AG04450 (cell line): ENCODE measurements around the gene DNM3. TPM values are rescaled to one million over a fixed set of nuclear protein-coding genes. Genes with fewer than 3 reads are reported as not detected.
A peak's percentile ranks its signal among the peaks of the same experiment; 100 is the strongest.

Source experiments
- CTCF ChIA-PET: fragments of 300-600, 350-600 bp; formaldehyde crosslinking; extraction: SDS; loops from one replicate; lab custom pipeline; 2022; ENCODE audit warnings: antibody characterized with exemption, inconsistent platforms; lab: Charles Lee
- POLR2A ChIA-PET: fragments of 350-600 bp; formaldehyde crosslinking; extraction: SDS; loops from one replicate; lab custom pipeline; 2021; ENCODE audit warnings: antibody characterized with exemption, inconsistent platforms; lab: Yijun Ruan, JAX
- DNase-seq: peaks from one replicate; pipeline ENCODE4 v3.0.0-alpha.2; 2011; ENCODE audit warnings: low read depth, low spot score
- H3K27ac ChIP-seq: one replicate; pipeline ENCODE4 v1.5.1; 2012; ENCODE audit warnings: low read depth, low read length, control low read depth
- H3K27me3 ChIP-seq: one replicate; pipeline ENCODE4 v1.6.0; 2012; ENCODE audit warnings: low read length; ENCODE audit not compliant: control insufficient read depth, insufficient read depth
- H3K4me3 ChIP-seq: 2 replicates; pipeline ENCODE4 v1.5.1; 2011; ENCODE audit warnings: mild to moderate bottlenecking, low read depth, low read length, control low read depth
- H3K9me3 ChIP-seq: 2 replicates; pipeline ENCODE4 v1.5.1; 2012; ENCODE audit warnings: low read length; ENCODE audit not compliant: control insufficient read depth, insufficient read depth
- polyA plus RNA-seq: library from polyadenylated mRNA; depleted of rRNA; stranded (reverse); fragments of >200 nt; gene quantifications from 2 replicates; pipeline ENCODE4 v1.2.3, GENCODE V29; 2011
- TF ChIP-seq, protein P1 (sequence below): IDR thresholded peaks from 2 replicates; pipeline ENCODE4 v1.5.1; 2011; ENCODE audit warnings: low read depth, low read length, control low read depth, inconsistent platforms

DNM3 gene
- polyA plus RNA-seq, 1 experiment, result 0.37 TPM

DNA sequence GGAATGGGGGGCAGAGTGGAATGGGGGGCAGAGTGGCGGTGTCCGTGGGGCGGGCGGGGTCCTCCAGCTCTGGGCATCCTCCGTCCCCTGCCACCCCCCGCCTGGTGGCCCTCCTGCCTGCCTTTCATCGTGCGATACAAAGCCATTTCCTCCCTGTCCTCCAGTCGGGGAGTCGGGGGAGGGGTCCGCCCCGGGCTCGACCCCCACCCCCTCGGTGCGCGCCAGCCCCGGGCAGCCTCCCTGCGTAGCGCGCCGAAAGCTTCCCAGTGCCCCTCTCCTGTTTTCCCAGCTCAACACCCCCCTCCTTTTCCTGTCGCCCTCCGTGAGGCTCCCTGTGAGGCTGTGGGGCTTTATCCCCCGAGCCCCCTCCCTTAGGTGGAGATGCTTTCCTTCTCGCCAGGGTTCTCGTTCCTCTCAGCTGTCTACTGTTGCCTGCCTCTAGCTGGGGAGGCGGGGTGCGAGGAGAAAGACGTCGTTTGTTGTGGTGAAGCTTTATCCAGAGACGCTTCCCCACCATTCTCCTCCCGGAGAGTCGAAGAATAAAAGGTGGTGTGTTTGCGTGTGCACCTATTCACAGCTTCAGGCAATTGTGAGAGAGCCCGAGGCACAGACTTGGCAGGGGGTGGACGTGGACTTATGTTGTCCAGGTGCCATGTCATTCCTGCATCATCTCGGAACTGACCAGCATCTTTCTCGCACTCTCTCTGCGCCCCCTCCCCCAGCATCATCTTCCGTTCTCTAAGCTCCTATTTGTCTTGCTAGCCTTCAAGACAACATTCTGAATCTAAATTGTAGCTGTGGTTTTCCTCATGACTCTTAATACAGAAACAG, 848 bp downstream of the DNM3 start:
- H3K9me3 ChIP-seq, result no peaks in the 10 kb centered on the region; the same call in none of the 2 replicates
- peaks cover 9% of the 10 kb centered on the region for H3K27me3 ChIP-seq
- POLR2A ChIA-PET, result interaction anchor here (0.8 kb wide), 1 partner anchor 24 kb away, joined by 6 read pairs; no protein-coding TSS in a partner anchor
- CTCF ChIA-PET, result interaction anchor here (1.0 to 2.2 kb wide), 6 partner anchors 38 to 198 kb away, joined by 3 to 13 read pairs (median 6); no protein-coding TSS in a partner anchor
- TF ChIP-seq, protein P1, sequence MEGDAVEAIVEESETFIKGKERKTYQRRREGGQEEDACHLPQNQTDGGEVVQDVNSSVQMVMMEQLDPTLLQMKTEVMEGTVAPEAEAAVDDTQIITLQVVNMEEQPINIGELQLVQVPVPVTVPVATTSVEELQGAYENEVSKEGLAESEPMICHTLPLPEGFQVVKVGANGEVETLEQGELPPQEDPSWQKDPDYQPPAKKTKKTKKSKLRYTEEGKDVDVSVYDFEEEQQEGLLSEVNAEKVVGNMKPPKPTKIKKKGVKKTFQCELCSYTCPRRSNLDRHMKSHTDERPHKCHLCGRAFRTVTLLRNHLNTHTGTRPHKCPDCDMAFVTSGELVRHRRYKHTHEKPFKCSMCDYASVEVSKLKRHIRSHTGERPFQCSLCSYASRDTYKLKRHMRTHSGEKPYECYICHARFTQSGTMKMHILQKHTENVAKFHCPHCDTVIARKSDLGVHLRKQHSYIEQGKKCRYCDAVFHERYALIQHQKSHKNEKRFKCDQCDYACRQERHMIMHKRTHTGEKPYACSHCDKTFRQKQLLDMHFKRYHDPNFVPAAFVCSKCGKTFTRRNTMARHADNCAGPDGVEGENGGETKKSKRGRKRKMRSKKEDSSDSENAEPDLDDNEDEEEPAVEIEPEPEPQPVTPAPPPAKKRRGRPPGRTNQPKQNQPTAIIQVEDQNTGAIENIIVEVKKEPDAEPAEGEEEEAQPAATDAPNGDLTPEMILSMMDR, result no peak
- no peak overlapping the region for H3K27ac ChIP-seq
- no peak for DNase-seq
- peak overlapping the region; percentile 67 for H3K4me3 ChIP-seq

DNA sequence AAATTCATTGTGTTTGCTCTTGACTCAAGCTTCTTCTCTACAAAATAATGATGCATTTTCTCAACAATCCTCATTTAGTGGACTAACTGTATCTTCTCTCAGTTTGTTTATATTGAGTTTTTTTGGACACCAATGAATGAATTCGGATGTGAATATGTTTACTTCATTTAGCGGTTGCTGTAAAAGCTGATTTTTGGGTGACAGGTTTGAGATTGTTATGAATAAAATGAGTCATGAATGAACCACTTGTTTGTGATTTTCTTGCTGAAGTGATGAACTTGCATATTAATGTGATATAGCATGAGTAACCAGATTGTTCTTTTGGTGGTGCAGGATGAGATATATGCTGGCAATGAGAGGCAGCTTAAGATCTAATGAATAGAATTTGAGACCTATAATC, 3.1 kb downstream of the DNM3 start:
- ChIA-PET CTCF (no interaction called here), POLR2A (no interaction called here)
- Histone ChIP-seq H3K4me3 (no peak overlapping the region), H3K9me3 (no peaks in the 10 kb centered on the region; the same call in none of the 2 replicates), H3K27ac (no peak overlapping the region), H3K27me3 (peaks cover 7% of the 10 kb centered on the region)
- DNase-seq, result no peak
- TF ChIP-seq, protein P1, result no peak

DNA sequence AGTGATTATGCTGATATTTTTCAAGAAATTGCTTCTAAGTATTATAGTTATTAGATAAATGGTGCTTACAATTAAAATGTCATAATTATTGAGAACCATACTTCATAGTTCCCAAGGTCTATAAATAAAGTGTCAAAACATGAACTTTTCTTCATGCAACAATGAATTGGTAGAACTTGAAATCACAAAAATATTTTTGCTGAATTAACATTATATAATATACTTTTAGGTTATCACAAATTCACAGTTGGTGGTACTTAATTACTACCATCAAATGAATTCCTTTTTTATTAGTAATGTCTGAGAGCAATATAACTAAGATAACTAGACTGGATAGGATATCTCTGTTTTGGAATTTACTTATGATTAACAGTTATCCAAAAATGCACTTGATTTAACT, 4.7 kb downstream of the DNM3 start:
- TF ChIP-seq, protein P1, result no peak
- Histone ChIP-seq H3K9me3 (no peaks in the 10 kb centered on the region; the same call in 1 of the 2 replicates), H3K4me3 (no peak overlapping the region), H3K27me3 (peaks cover 7% of the 10 kb centered on the region), H3K27ac (no peak overlapping the region)
- DNase-seq, result no peak
- ChIA-PET CTCF (interaction anchor here (1.0 kb wide), 1 partner anchor 138 kb away, joined by 4 read pairs; no protein-coding TSS in a partner anchor), POLR2A (no interaction called here)

DNA sequence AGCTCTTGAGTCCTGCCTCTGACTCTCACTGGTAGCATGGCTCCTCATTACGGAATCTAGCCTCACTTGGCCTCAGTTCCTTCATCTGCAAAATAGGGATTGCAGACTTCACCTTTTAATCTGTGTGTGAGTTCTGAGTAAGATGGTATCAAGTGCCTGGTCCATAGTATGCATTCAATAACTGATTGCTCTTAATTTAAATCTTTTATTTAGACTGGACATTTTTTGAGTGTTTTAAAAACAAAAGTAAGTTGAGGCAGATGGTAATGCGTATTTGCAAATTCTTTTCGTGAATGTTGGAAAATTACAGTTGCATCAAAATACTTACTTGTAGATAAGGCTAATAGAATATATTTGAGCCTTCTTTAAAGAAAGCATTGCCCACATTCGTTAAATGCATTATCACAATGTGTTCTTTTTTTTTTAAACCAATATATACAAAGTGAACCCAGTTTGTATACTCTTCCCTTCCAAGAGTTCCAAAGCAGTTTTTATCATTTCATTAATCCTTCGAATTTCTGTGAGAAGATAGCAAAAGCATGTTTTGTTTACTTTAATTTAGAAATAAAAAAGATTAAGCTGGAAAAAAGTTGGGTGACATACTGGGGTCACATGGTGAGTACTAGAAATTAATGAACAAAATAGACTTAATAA, 8.1 kb downstream of the DNM3 start:
- TF ChIP-seq, protein P1, result no peak
- CTCF ChIA-PET, result interaction anchor here (1.7 kb wide), 1 partner anchor 47 kb away, joined by 4 read pairs; no protein-coding TSS in a partner anchor
- DNase-seq, result no peak

More for the DNA sequence above, 8.1 kb downstream of the DNM3 start:
- Histone ChIP-seq H3K27me3 (no peaks in the 10 kb centered on the region), H3K9me3 (no peaks in the 10 kb centered on the region), H3K4me3 (no peak overlapping the region), H3K27ac (no peak overlapping the region)
- POLR2A ChIA-PET, result no interaction called here
